HG03520 (cell line): ENCODE data around the gene TMEM205.
"Not testable (repeated sequence)": the region's sequence is repeated elsewhere in the genome, so short reads cannot be mapped to it uniquely, and the experiment has no call there.

Experiments used
- ATAC-seq: cut with Tn5 transposase; IDR thresholded peaks from one replicate; pipeline ENCODE4 v1.9.1; 2021; ENCODE audit warnings: mild to moderate bottlenecking, moderate library complexity; ENCODE audit not compliant: unreplicated experiment

TMEM205 gene

GRCh38 chr19:11346104-11346940 is at the start of gene TMEM205, which contains the start of gene CCDC159:
Gene TMEM205 (minus strand): TSS chr19:11346268. CDS start chr19:11345619, 649 bp downstream.
Gene CCDC159 (plus strand): TSS chr19:11346519. CDS start chr19:11346607, 88 bp downstream.
- ATAC-seq = peak; percentile 86

- no peak for ATAC-seq
Observed at GRCh38 chr19:11390933-11391680, 45.0 kb upstream of the TMEM205 start.

- no peak for ATAC-seq
Observed at GRCh38 chr19:11390359-11390758, 44.3 kb upstream of the TMEM205 start.

GRCh38 chr19:11387162-11388034 is 41.3 kb upstream of the TMEM205 start:
- ATAC-seq = no peak

- ATAC-seq = no peak
Observed at GRCh38 chr19:11384778-11385129, 38.7 kb upstream of the TMEM205 start.

GRCh38 chr19:11383706-11384048 is 37.6 kb upstream of the TMEM205 start:
- no peak for ATAC-seq

GRCh38 chr19:11382898-11383705 is 37.0 kb upstream of the TMEM205 start:
- no peak for ATAC-seq

GRCh38 chr19:11380653-11381537 is 34.8 kb upstream of the TMEM205 start:
- peak; percentile 63 for ATAC-seq

GRCh38 chr19:11379857-11380350 is 33.8 kb upstream of the TMEM205 start:
- ATAC-seq = no peak

GRCh38 chr19:11379269-11379845 is 33.3 kb upstream of the TMEM205 start:
- ATAC-seq = not testable (repeated sequence)

- ATAC-seq = no peak
Observed at GRCh38 chr19:11378319-11379189, 32.5 kb upstream of the TMEM205 start.

- no peak for ATAC-seq
Observed at GRCh38 chr19:11377756-11378155, 31.7 kb upstream of the TMEM205 start.

- ATAC-seq = no peak
Observed at GRCh38 chr19:11377237-11377636, 31.2 kb upstream of the TMEM205 start.

GRCh38 chr19:11375143-11375948 is 29.3 kb upstream of the TMEM205 start:
- no peak for ATAC-seq

- ATAC-seq = peak; percentile 85
Observed at GRCh38 chr19:11374433-11375142, 28.5 kb upstream of the TMEM205 start, which contains the start of gene SWSAP1. Gene SWSAP1 (plus strand): TSS chr19:11374666. CDS start chr19:11374681, 15 bp downstream.

GRCh38 chr19:11373885-11374432 is 27.9 kb upstream of the TMEM205 start:
- no peak for ATAC-seq
